Muscle of leg (tissue), 11 donors: ENCODE data around the gene PRKAG2. TPM values are rescaled to one million over a fixed set of nuclear protein-coding genes. Genes with fewer than 3 reads are reported as not detected.
"Not testable (repeated sequence)": the region's sequence is repeated elsewhere in the genome, so short reads cannot be mapped to it uniquely, and the experiment has no call there.

Source experiments
- DNase-seq: peaks from one replicate; pipeline ENCODE4 v3.0.0; 2013
- H3K27ac ChIP-seq: one replicate; pipeline ENCODE4 v1.5.1; 2013; ENCODE audit warnings: mild to moderate bottlenecking, low read length, control low read depth
- H3K27me3 ChIP-seq: one replicate; pipeline ENCODE4 v1.6.1; 2013; ENCODE audit warnings: low read length; ENCODE audit not compliant: control insufficient read depth, insufficient read depth
- H3K36me3 ChIP-seq: one replicate; pipeline ENCODE4 v1.6.1; 2013; ENCODE audit warnings: low read length; ENCODE audit not compliant: control insufficient read depth, insufficient read depth
- H3K4me1 ChIP-seq: one replicate; pipeline ENCODE4 v1.6.1; 2013; ENCODE audit warnings: low read length; ENCODE audit not compliant: control insufficient read depth, insufficient read depth
- H3K4me3 ChIP-seq: one replicate; pipeline ENCODE4 v1.5.1; 2013; ENCODE audit warnings: low read length, control low read depth
- H3K9me3 ChIP-seq: replicated peaks from 2 replicates; pipeline ENCODE4 v1.6.1; 2013; ENCODE audit warnings: low read depth, low read length; ENCODE audit not compliant: control insufficient read depth
- WGBS: methylation state at CpG from one replicate; pipeline ENCODE4 v1.1.5; 2013; ENCODE audit warnings: missing lambda C conversion rate; ENCODE audit not compliant: insufficient coverage; 5-methylcytosine and 5-hydroxymethylcytosine counted together
- polyA plus RNA-seq, 8 donors: library from polyadenylated mRNA; unstranded; fragments of 120-200 nt; gene quantifications; one replicate each; pipeline versions ENCODE4 v1.2.1 to v1.2.3, GENCODE V29; 2013; ENCODE audit warnings: inconsistent platforms in 1 of 8, low replicate concordance in 1 of 8; ENCODE audit not compliant: insufficient read length in 8 of 8, insufficient read depth in 1 of 8
- total RNA-seq: library from RNA; stranded (reverse); fragments of 120-200 nt; gene quantifications from one replicate; pipeline ENCODE4 v1.2.4, GENCODE V29; 2013

Gene PRKAG2
- total and polyA plus RNA-seq, 9 donors, result 3.9 to 16.4 (median 11.2) TPM

- no peak overlapping the region for H3K4me3 ChIP-seq
- H3K9me3 ChIP-seq, result no peaks in the 10 kb centered on the region
- H3K36me3 ChIP-seq, result no peaks in the 10 kb centered on the region
- 44% methylated on average over 7 of the region's 9 CpGs for WGBS
- peak; percentile 27 for DNase-seq
- H3K27me3 ChIP-seq, result peaks cover 2% of the 10 kb centered on the region
- peaks cover 5% of the 10 kb centered on the region for H3K4me1 ChIP-seq
- no peak overlapping the region for H3K27ac ChIP-seq
Measured at GRCh38 chr7:151539088-151539671, 337.7 kb downstream of the PRKAG2 start.

- Histone ChIP-seq H3K27me3 (peaks cover 2% of the 10 kb centered on the region), H3K4me1 (peaks cover 5% of the 10 kb centered on the region), H3K36me3 (no peaks in the 10 kb centered on the region), H3K9me3 (no peaks in the 10 kb centered on the region), H3K27ac (no peak overlapping the region), H3K4me3 (no peak overlapping the region)
- peak; percentile 84 for DNase-seq
- 5% methylated on average over 4 of the region's 8 CpGs for WGBS
Measured at GRCh38 chr7:151537818-151538561, 338.9 kb downstream of the PRKAG2 start.

GRCh38 chr7:151536178-151536577 is 340.7 kb downstream of the PRKAG2 start:
- not testable (repeated sequence) for H3K9me3 ChIP-seq, DNase-seq
- WGBS, result 92% methylated on average over 1 of the region's 2 CpGs

DNA sequence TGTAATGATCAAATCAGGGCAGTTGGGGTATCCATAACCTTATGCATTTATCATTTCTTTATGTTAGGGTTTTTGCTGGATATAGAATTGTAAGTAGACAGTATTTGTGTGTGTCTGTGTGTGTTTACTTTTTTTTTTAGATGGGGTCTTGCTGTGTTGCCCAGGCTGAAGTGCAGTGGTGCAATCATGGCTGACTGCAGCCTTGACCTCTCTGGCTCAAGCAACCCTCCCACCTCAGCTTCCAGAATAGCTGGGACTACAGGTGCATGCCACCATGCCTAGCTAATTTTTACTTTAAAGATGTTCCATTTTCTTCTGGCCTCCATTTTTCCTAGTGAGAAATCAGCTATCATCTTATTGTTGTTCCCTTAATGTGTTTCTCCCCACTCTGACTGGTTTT is 347.1 kb downstream of the PRKAG2 start:
- Histone ChIP-seq H3K4me1 (no peaks in the 10 kb centered on the region), H3K27ac (no peak overlapping the region), H3K9me3 (peaks cover 7% of the 10 kb centered on the region), H3K36me3 (no peaks in the 10 kb centered on the region), H3K27me3 (no peaks in the 10 kb centered on the region), H3K4me3 (no peak overlapping the region)
- no peak for DNase-seq

More at GRCh38 chr7:151536178-151536577, 340.7 kb downstream of the PRKAG2 start:
- not testable (repeated sequence) for H3K27me3 ChIP-seq, H3K4me3 ChIP-seq, H3K27ac ChIP-seq, H3K36me3 ChIP-seq, H3K4me1 ChIP-seq

- no CpG with 5 or more reads among the region's 2 CpGs for WGBS
- Histone ChIP-seq H3K9me3 (peaks cover 2% of the 10 kb centered on the region), H3K4me1 (peaks cover 9% of the 10 kb centered on the region), H3K27me3 (peaks cover 2% of the 10 kb centered on the region), H3K27ac (no peak overlapping the region), H3K36me3 (no peaks in the 10 kb centered on the region), H3K4me3 (no peak overlapping the region)
- DNase-seq, result no peak
Measured at GRCh38 chr7:151524845-151525244, 352.1 kb downstream of the PRKAG2 start.

DNA sequence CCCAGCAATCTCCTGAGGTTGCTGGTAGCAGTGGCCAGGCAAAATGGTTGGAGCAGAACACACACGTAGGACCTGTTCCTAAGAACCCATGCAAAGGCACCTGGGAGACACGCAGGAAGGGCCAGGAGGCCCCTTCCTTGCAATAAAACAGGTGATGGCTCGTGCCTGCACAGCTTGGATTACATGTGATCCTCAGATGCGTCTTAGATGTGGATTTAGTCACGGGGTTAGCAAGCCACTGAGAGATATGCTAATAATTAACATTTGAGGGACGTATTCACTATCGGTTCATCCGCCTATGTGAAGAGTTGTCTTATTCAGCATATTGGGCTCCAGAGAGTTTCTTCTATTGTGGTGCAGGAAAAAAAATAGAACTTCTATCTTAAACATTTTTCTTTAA is 352.6 kb downstream of the PRKAG2 start:
- H3K4me1 ChIP-seq, result peaks cover 9% of the 10 kb centered on the region
- no peaks in the 10 kb centered on the region for H3K9me3 ChIP-seq
- no peak for DNase-seq
- H3K4me3 ChIP-seq, result no peak overlapping the region
- H3K27ac ChIP-seq, result no peak overlapping the region
- 69% methylated on average over 4 of the region's 8 CpGs for WGBS
- H3K27me3 ChIP-seq, result peaks cover 2% of the 10 kb centered on the region
- no peaks in the 10 kb centered on the region for H3K36me3 ChIP-seq

DNA sequence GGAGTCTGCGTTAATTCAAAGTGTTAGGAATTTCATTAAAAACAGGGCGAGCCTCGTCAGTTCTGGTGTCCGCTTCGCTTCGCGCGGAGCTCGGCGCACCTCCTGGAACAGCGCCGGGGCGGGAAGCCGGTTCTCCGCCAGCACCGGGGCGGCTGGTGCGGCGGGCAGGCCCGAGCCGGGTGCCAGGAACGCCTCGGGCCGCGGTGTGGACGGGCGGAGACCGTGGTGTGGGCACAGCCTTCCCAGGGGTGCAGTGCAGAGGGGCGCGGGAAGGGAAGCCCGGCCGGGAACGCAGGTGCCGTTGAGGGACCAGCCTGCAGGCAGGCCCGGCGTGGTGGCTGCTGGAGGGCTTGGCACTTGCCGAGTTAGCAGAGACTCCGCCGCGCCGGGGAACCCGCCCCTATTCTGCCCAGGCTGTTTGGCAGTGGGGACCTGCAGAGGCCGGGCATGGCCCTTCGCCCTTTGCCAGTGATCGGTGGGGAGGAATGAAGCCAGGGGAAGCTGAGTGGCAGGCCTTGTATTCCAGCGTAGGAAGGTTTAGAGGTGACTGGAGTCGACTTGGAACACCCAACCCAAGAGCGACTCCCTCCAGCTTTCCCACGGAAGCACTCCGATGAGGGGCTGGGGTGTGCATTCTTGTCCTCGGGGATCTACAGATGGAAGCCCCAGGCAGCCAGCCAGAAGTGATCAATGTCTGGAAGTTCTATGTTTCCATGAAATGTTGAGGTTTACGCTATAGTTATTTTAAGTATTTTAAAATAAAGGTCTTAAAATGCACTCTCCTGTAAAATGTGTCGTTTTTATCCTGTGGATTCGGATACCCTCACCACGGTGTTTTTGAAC is 356.3 kb downstream of the PRKAG2 start:
- DNase-seq, result peak; percentile 49
- peaks cover 21% of the 10 kb centered on the region for H3K4me1 ChIP-seq
- H3K27ac ChIP-seq, result peak overlapping the region; percentile 86
- H3K27me3 ChIP-seq, result peaks cover 2% of the 10 kb centered on the region
- peak overlapping the region; percentile 52 for H3K4me3 ChIP-seq
- under 1% methylated on average over 42 of the region's 55 CpGs for WGBS
- no peaks in the 10 kb centered on the region for H3K36me3 ChIP-seq
- H3K9me3 ChIP-seq, result no peaks in the 10 kb centered on the region

GRCh38 chr7:151519765-151520418 is 357.0 kb downstream of the PRKAG2 start, which contains the start of gene RHEB:
Gene RHEB (minus strand): TSS chr7:151519895. CDS start chr7:151519511, 384 bp downstream.
- Histone ChIP-seq H3K36me3 (no peaks in the 10 kb centered on the region), H3K4me3 (peak within 1 kb of the TSS; percentile 76), H3K9me3 (no peaks in the 10 kb centered on the region), H3K4me1 (peaks cover 21% of the 10 kb centered on the region), H3K27me3 (peaks cover 2% of the 10 kb centered on the region), H3K27ac (peak within 1 kb of the TSS; percentile 92)
- DNase-seq, result peak; percentile 100
- under 1% methylated on average over 49 of the region's 66 CpGs for WGBS

GRCh38 chr7:151518947-151519764 is 357.8 kb downstream of the PRKAG2 start:
- Histone ChIP-seq H3K4me1 (peaks cover 21% of the 10 kb centered on the region), H3K27ac (peak overlapping the region; percentile 92), H3K4me3 (peak overlapping the region; percentile 76)
- WGBS, result under 1% methylated on average over 78 of the region's 118 CpGs
- not testable (repeated sequence) for H3K36me3 ChIP-seq, H3K27me3 ChIP-seq, H3K9me3 ChIP-seq
- peak; percentile 59 for DNase-seq
